ENCODE data around the gene GRK2. TPM values are rescaled to one million over a fixed set of nuclear protein-coding genes. Genes with fewer than 3 reads are reported as not detected.
A peak's percentile ranks its signal among the peaks of the same experiment; 100 is the strongest.

GRK2 gene
- total and polyA plus RNA-seq, 9 of the 15 experiments (the other 6 are each of a cell fraction or from before 2014, with no cell fraction given): 0.24 to 95.8 (median 56.5) TPM

DNA sequence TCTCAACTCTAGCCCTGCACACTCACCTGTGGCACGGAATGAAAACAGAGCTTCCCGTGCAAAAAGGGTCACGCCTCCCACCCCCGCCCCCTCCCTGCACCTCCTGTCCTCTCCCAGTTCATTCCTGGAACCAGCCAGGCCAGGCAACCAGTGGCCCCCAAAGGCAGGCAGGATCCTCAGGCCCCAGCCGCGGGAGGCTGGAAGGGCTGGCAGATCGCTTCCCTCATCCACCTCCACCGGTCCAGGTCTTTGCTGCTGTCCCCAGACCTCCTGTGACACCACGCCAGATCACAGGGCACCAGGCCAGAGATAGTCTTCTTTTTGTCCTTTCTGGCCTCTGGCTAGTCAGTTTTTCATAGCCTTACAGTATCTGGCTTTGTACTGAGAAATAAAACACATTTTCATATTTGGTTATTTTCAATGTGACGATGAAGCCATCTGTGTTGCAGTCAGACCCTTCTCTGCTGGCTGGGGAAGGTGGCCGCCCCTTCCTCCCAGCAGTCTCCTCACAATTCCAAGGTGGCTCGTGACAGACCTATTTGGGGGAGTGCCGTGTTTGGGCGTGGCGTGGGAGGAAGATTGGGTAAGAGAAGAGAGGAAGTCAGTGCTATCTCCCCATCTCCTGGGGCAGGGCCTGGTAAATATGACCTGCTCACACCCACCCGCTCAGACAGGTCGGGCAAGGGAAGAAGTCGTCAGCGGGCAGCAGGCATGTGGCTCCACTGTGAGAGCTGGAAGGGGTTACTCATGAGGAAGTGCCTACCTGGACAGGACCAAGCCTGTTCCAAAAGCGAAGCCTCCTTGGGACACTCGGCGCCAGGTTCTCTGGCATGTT is 46.1 kb downstream of the GRK2 start (continued):
- TF ChIP-seq, protein P1, sequence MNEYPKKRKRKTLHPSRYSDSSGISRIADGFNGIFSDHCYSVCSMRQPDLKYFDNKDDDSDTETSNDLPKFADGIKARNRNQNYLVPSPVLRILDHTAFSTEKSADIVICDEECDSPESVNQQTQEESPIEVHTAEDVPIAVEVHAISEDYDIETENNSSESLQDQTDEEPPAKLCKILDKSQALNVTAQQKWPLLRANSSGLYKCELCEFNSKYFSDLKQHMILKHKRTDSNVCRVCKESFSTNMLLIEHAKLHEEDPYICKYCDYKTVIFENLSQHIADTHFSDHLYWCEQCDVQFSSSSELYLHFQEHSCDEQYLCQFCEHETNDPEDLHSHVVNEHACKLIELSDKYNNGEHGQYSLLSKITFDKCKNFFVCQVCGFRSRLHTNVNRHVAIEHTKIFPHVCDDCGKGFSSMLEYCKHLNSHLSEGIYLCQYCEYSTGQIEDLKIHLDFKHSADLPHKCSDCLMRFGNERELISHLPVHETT (CRISPR knock-in tag; conservative IDR thresholded peaks at IDR 0.05 in 1 of 2, IDR thresholded peaks at IDR 0.05 in 1 of 2): no peak
- TF ChIP-seq CC2D1A (IDR thresholded peaks at IDR 0.05) (no peak), NR2C1 (IDR thresholded peaks at IDR 0.05) (peak; percentile 50; the same call in 1 of the 2 replicates), NR2C1 (tag; IDR thresholded peaks at IDR 0.05) (peak; percentile 45; the same call in 1 of the 2 replicates), SMAD3 (CRISPR knock-in tag; conservative IDR thresholded peaks at IDR 0.05) (no peak), BACH1 (tag; IDR thresholded peaks at IDR 0.05) (no peak), PHF8 (IDR thresholded peaks at IDR 0.05; ENCODE audit: borderline replicate concordance, low read length) (peak; percentile 23; the same call in 1 of the 2 replicates), CBX2 (IDR thresholded peaks at IDR 0.05; ENCODE audit: insufficient read depth, low read length, poor library complexity, severe bottlenecking) (no peak), DDX20 (tag; IDR thresholded peaks at IDR 0.05; ENCODE audit: low read depth) (no peak), TEAD2 (tag; IDR thresholded peaks at IDR 0.05) (no peak), RBM22 (IDR thresholded peaks at IDR 0.05; ENCODE audit: low read depth, low read length, poor library complexity, severe bottlenecking) (no peak), CHCHD3 (CRISPR knock-in tag; IDR thresholded peaks at IDR 0.05) (no peak), FOXK2 (conservative IDR thresholded peaks at IDR 0.05 in 1 of 2, IDR thresholded peaks at IDR 0.05 in 1 of 2; ENCODE audit: low read depth in 2 of 2) (peak; percentile 34 to 73; a peak in 2 of 4 replicates), SMARCE1 (IDR thresholded peaks at IDR 0.05) (peak; percentile 81; the same call in 1 of the 2 replicates), NFATC3 (IDR thresholded peaks at IDR 0.05) (0 out of 2 replicates have a peak, but pooled peaks have one; percentile 44)
- TF ChIP-seq, protein P2, sequence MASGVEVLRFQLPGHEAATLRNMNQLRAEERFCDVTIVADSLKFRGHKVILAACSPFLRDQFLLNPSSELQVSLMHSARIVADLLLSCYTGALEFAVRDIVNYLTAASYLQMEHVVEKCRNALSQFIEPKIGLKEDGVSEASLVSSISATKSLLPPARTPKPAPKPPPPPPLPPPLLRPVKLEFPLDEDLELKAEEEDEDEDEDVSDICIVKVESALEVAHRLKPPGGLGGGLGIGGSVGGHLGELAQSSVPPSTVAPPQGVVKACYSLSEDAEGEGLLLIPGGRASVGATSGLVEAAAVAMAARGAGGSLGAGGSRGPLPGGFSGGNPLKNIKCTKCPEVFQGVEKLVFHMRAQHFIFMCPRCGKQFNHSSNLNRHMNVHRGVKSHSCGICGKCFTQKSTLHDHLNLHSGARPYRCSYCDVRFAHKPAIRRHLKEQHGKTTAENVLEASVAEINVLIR (CRISPR knock-in tag; IDR thresholded peaks at IDR 0.05): no peak
- TF ChIP-seq, protein P3, sequence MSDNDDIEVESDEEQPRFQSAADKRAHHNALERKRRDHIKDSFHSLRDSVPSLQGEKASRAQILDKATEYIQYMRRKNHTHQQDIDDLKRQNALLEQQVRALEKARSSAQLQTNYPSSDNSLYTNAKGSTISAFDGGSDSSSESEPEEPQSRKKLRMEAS (CRISPR knock-in tag; IDR thresholded peaks at IDR 0.05): no peak
- TF ChIP-seq, protein P4, sequence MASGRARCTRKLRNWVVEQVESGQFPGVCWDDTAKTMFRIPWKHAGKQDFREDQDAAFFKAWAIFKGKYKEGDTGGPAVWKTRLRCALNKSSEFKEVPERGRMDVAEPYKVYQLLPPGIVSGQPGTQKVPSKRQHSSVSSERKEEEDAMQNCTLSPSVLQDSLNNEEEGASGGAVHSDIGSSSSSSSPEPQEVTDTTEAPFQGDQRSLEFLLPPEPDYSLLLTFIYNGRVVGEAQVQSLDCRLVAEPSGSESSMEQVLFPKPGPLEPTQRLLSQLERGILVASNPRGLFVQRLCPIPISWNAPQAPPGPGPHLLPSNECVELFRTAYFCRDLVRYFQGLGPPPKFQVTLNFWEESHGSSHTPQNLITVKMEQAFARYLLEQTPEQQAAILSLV (tag; IDR thresholded peaks at IDR 0.05): no peak
- TF ChIP-seq, protein P5, sequence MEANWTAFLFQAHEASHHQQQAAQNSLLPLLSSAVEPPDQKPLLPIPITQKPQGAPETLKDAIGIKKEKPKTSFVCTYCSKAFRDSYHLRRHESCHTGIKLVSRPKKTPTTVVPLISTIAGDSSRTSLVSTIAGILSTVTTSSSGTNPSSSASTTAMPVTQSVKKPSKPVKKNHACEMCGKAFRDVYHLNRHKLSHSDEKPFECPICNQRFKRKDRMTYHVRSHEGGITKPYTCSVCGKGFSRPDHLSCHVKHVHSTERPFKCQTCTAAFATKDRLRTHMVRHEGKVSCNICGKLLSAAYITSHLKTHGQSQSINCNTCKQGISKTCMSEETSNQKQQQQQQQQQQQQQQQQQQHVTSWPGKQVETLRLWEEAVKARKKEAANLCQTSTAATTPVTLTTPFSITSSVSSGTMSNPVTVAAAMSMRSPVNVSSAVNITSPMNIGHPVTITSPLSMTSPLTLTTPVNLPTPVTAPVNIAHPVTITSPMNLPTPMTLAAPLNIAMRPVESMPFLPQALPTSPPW (CRISPR knock-in tag; IDR thresholded peaks at IDR 0.05): peak; percentile 73

Data from K562 (cell line).